ENCODE data around the gene RASA2. TPM values are rescaled to one million over a fixed set of nuclear protein-coding genes. Genes with fewer than 3 reads are reported as not detected.

RASA2 gene
- total and polyA plus RNA-seq, 10 of the 15 experiments (the other 5 are each of a cell fraction or from before 2014, with no cell fraction given): 1.9 to 9.4 (median 7.2) TPM

DNA sequence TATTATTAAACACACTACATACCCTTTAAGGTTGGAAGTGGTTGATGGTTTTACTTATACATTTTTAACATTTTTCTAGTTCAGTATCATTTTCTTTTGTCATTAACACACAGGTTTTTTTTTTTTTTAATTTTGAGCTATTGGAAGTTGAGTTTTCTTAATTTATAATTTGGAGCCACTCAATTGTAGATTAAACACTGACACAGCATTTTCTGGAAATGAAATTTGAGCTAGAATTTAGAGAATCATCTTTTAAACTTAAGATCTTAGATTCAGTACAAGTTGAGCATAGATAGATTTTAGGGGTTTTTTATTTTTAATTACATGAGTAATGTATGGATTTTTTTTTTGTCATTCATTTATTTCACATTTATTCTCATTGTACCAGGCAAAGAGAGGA, 35.0 kb downstream of the RASA2 start:
- H3K9ac ChIP-seq (ENCODE audit: control insufficient read depth, insufficient read depth, low read length): no peak overlapping the region
- H3K36me3 ChIP-seq (ENCODE audit: control insufficient read depth in 2 of 2, insufficient read depth in 2 of 2, low read length in 1 of 2): peaks cover 2 to 12% of the 10 kb centered on the region in 2 experiments
- H3K27me3 ChIP-seq (replicated peaks in 1 of 2; ENCODE audit: control insufficient read depth in 2 of 2, insufficient read depth in 2 of 2, low read length in 1 of 2): no peaks in the 10 kb centered on the region
- H3K4me1 ChIP-seq (ENCODE audit: control insufficient read depth, insufficient read depth, low read length): no peaks in the 10 kb centered on the region
- no peaks in the 10 kb centered on the region; the same call in 2 of the 3 replicates for H3K9me3 ChIP-seq (replicated peaks; ENCODE audit: control insufficient read depth, insufficient read depth, low read length)
- no TSS peak for BruUV-seq (replicated peaks)
- FAIRE-seq (no peak), DNase-seq (ENCODE audit: low read depth, low spot score) (no peak), ATAC-seq (no peak)
- RAD21 ChIA-PET (ENCODE audit: unreplicated experiment): interaction anchor here (0.7 kb wide), 1 partner anchor 10 kb away, joined by 3 read pairs; no protein-coding TSS in a partner anchor
- no peak overlapping the region for H3K27ac ChIP-seq (ENCODE audit: control insufficient read depth, insufficient read depth)
- in situ Hi-C loops (cut with MboI) (no loop called here), intact Hi-C loops (cut with micrococcal nuclease; ENCODE audit: unreplicated experiment) (no loop called here)
- no peaks in the 10 kb centered on the region for H4K20me1 ChIP-seq (ENCODE audit: control insufficient read depth, insufficient read depth)
- H2AFZ ChIP-seq (ENCODE audit: control insufficient read depth, low read depth, low read length): no peak overlapping the region
- no peak overlapping the region for H3K4me2 ChIP-seq (ENCODE audit: control insufficient read depth, insufficient read depth)
- no peaks in the 10 kb centered on the region for H3K79me2 ChIP-seq (ENCODE audit: control insufficient read depth, insufficient read depth, low read length)
- SMC1A ChIA-PET (ENCODE audit: uncharacterized antibody, unreplicated experiment): no interaction called here
- POLR2A ChIA-PET: interaction anchor here (0.6 kb wide), 1 partner anchor 160 kb away, joined by 3 read pairs; no protein-coding TSS in a partner anchor
- no peak overlapping the region for H3K4me3 ChIP-seq
- CTCF ChIA-PET: interaction anchor here (0.9 kb wide), 2 partner anchors 42 to 217 kb away, joined by 3 read pairs; no protein-coding TSS in a partner anchor
- TF ChIP-seq, protein P1, sequence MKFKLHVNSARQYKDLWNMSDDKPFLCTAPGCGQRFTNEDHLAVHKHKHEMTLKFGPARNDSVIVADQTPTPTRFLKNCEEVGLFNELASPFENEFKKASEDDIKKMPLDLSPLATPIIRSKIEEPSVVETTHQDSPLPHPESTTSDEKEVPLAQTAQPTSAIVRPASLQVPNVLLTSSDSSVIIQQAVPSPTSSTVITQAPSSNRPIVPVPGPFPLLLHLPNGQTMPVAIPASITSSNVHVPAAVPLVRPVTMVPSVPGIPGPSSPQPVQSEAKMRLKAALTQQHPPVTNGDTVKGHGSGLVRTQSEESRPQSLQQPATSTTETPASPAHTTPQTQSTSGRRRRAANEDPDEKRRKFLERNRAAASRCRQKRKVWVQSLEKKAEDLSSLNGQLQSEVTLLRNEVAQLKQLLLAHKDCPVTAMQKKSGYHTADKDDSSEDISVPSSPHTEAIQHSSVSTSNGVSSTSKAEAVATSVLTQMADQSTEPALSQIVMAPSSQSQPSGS (IDR thresholded peaks at IDR 0.05; ENCODE audit: low read length): no peak
- no peak for TF ChIP-seq SREBF1 (IDR thresholded peaks at IDR 0.05; ENCODE audit: low read length)
- TF ChIP-seq SREBF2 (IDR thresholded peaks at IDR 0.05; ENCODE audit: low read length): no peak
- TF ChIP-seq, protein P2, sequence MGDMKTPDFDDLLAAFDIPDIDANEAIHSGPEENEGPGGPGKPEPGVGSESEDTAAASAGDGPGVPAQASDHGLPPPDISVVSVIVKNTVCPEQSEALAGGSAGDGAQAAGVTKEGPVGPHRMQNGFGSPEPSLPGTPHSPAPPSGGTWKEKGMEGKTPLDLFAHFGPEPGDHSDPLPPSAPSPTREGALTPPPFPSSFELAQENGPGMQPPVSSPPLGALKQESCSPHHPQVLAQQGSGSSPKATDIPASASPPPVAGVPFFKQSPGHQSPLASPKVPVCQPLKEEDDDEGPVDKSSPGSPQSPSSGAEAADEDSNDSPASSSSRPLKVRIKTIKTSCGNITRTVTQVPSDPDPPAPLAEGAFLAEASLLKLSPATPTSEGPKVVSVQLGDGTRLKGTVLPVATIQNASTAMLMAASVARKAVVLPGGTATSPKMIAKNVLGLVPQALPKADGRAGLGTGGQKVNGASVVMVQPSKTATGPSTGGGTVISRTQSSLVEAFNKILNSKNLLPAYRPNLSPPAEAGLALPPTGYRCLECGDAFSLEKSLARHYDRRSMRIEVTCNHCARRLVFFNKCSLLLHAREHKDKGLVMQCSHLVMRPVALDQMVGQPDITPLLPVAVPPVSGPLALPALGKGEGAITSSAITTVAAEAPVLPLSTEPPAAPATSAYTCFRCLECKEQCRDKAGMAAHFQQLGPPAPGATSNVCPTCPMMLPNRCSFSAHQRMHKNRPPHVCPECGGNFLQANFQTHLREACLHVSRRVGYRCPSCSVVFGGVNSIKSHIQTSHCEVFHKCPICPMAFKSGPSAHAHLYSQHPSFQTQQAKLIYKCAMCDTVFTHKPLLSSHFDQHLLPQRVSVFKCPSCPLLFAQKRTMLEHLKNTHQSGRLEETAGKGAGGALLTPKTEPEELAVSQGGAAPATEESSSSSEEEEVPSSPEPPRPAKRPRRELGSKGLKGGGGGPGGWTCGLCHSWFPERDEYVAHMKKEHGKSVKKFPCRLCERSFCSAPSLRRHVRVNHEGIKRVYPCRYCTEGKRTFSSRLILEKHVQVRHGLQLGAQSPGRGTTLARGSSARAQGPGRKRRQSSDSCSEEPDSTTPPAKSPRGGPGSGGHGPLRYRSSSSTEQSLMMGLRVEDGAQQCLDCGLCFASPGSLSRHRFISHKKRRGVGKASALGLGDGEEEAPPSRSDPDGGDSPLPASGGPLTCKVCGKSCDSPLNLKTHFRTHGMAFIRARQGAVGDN (IDR thresholded peaks at IDR 0.05): no peak
- TF ChIP-seq BACH1 (IDR thresholded peaks at IDR 0.05; ENCODE audit: borderline replicate concordance): no peak
- TF ChIP-seq IKZF1 (conservative IDR thresholded peaks at IDR 0.05): no peak
- no peak for TF ChIP-seq CBFB (IDR thresholded peaks at IDR 0.05; ENCODE audit: low read depth)
- TF ChIP-seq, protein P3, sequence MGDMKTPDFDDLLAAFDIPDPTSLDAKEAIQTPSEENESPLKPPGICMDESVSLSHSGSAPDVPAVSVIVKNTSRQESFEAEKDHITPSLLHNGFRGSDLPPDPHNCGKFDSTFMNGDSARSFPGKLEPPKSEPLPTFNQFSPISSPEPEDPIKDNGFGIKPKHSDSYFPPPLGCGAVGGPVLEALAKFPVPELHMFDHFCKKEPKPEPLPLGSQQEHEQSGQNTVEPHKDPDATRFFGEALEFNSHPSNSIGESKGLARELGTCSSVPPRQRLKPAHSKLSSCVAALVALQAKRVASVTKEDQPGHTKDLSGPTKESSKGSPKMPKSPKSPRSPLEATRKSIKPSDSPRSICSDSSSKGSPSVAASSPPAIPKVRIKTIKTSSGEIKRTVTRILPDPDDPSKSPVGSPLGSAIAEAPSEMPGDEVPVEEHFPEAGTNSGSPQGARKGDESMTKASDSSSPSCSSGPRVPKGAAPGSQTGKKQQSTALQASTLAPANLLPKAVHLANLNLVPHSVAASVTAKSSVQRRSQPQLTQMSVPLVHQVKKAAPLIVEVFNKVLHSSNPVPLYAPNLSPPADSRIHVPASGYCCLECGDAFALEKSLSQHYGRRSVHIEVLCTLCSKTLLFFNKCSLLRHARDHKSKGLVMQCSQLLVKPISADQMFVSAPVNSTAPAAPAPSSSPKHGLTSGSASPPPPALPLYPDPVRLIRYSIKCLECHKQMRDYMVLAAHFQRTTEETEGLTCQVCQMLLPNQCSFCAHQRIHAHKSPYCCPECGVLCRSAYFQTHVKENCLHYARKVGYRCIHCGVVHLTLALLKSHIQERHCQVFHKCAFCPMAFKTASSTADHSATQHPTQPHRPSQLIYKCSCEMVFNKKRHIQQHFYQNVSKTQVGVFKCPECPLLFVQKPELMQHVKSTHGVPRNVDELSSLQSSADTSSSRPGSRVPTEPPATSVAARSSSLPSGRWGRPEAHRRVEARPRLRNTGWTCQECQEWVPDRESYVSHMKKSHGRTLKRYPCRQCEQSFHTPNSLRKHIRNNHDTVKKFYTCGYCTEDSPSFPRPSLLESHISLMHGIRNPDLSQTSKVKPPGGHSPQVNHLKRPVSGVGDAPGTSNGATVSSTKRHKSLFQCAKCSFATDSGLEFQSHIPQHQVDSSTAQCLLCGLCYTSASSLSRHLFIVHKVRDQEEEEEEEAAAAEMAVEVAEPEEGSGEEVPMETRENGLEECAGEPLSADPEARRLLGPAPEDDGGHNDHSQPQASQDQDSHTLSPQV (IDR thresholded peaks at IDR 0.05): no peak
- TF ChIP-seq, protein P4, sequence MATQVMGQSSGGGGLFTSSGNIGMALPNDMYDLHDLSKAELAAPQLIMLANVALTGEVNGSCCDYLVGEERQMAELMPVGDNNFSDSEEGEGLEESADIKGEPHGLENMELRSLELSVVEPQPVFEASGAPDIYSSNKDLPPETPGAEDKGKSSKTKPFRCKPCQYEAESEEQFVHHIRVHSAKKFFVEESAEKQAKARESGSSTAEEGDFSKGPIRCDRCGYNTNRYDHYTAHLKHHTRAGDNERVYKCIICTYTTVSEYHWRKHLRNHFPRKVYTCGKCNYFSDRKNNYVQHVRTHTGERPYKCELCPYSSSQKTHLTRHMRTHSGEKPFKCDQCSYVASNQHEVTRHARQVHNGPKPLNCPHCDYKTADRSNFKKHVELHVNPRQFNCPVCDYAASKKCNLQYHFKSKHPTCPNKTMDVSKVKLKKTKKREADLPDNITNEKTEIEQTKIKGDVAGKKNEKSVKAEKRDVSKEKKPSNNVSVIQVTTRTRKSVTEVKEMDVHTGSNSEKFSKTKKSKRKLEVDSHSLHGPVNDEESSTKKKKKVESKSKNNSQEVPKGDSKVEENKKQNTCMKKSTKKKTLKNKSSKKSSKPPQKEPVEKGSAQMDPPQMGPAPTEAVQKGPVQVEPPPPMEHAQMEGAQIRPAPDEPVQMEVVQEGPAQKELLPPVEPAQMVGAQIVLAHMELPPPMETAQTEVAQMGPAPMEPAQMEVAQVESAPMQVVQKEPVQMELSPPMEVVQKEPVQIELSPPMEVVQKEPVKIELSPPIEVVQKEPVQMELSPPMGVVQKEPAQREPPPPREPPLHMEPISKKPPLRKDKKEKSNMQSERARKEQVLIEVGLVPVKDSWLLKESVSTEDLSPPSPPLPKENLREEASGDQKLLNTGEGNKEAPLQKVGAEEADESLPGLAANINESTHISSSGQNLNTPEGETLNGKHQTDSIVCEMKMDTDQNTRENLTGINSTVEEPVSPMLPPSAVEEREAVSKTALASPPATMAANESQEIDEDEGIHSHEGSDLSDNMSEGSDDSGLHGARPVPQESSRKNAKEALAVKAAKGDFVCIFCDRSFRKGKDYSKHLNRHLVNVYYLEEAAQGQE (IDR thresholded peaks at IDR 0.05; ENCODE audit: low read depth, low read length): no peak
- TF ChIP-seq RBBP5 (conservative IDR thresholded peaks at IDR 0.05): no peak
- TF ChIP-seq HDAC2 (IDR thresholded peaks at IDR 0.05): no peak
- TF ChIP-seq RELA (IDR thresholded peaks at IDR 0.05; ENCODE audit: borderline replicate concordance, partially characterized antibody): no peak
- no peak for TF ChIP-seq POU2F2 (IDR thresholded peaks at IDR 0.05; ENCODE audit: borderline replicate concordance, low read depth, low read length)

Data from GM12878 (cell line).